ENCODE data around the gene DLG2. TPM values are rescaled to one million over a fixed set of nuclear protein-coding genes. Genes with fewer than 3 reads are reported as not detected.

The DLG2 gene
- total RNA-seq, 1 donor = 1.1 TPM

- DNase-seq (ENCODE audit: low read depth in 2 of 3, low spot score in 2 of 3) = no peak
Observed at GRCh38 chr11:84211896-84212295, 1415.2 kb downstream of the DLG2 start.

DNA sequence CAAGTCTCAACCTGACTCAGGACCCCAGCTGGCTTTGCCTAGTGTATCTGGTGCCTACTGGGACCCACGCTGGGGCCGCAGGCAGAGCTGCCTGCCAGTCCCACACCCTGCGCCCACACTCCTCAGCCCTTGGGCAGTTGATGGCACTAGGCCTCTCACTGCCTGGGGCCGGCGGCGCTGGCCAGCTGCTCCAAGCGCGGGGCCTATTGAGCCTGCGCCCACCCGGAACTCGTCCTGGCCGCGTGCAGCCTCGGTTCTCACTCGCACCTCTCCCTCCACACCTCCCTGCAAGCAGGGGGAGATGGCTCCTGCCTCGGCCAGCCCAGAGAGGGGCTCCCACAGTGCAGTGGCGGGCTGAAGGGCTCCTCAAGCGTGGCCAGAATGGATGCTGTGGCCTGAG lies 1432.4 kb downstream of the DLG2 start:
- no peak for DNase-seq (ENCODE audit: low read depth in 2 of 3, low spot score in 2 of 3)

DNA sequence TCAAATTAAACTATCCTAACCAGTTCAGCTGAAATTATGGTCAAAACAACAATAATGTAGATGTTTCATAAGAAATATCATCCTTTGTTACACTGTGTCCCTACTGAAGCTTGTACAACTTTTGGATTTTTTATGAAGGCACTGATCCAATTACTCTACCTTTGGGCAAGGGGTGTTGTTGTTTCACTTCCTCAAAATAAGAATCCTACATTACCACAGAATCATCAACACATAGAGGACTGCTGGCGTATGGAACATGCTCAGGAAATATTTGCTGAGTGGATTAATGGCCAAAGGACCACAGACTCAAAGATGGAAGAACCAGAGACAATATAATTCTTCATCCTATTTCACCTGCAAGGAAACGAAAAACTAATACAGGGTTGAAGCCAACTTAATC lies 1433.4 kb downstream of the DLG2 start:
- no peak for DNase-seq (ENCODE audit: low read depth in 2 of 3, low spot score in 2 of 3)

GRCh38 chr11:84188521-84188920 lies 1438.6 kb downstream of the DLG2 start:
- DNase-seq (ENCODE audit: low read depth in 2 of 3, low spot score in 2 of 3) = no peak

DNA sequence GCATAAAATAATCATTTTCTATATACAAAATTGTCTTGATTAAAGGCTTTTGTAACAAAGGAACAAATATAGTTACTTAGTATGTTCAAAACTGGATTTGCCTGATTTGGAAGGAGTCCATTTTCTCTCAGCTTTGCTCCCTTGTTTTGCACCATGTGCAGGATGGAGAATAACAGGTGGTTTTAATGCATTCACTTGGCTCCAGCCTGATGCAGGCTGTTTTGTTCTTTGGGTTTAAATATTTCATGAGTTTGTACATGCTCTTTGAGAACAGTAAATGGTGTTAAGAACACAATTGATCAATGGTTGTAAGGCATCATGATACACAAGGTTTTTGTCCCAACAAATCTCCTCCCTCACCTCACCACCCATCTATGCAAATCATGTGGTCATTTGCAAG lies 1454.1 kb downstream of the DLG2 start:
- DNase-seq (ENCODE audit: low read depth in 2 of 3, low spot score in 2 of 3) = no peak

GRCh38 chr11:84165139-84165538 lies 1462.0 kb downstream of the DLG2 start:
- no peak for DNase-seq (ENCODE audit: low read depth in 2 of 3, low spot score in 2 of 3)

- no peak for DNase-seq (ENCODE audit: low read depth in 2 of 3, low spot score in 2 of 3)
Observed at GRCh38 chr11:84164728-84165127, 1462.4 kb downstream of the DLG2 start.

- no peak for DNase-seq (ENCODE audit: low read depth in 2 of 3, low spot score in 2 of 3)
Observed at GRCh38 chr11:84163116-84163515, 1464.0 kb downstream of the DLG2 start.

GRCh38 chr11:84157639-84158038 lies 1469.5 kb downstream of the DLG2 start:
- DNase-seq (ENCODE audit: low read depth in 2 of 3, low spot score in 2 of 3) = no peak

DNA sequence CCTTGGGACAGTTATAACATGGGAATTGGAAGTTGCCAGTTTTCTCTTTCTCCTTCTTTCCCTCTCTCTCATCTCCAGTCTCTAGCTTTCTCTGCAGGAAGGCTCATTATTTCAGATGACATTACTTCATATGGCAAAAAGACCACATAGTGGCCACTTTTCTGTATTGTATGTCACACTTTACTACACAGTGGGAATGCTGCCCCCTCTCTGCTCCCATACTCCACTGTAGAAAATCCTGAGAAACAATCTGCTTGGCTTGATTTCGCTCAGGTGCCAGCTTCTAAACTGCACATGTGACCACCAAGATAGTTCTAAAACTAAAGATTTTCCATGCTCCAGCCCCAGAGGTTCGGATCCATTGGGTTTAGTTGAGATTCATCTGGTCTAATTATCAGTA lies 1480.3 kb downstream of the DLG2 start:
- DNase-seq (ENCODE audit: low read depth in 2 of 3, low spot score in 2 of 3) = no peak

DNA sequence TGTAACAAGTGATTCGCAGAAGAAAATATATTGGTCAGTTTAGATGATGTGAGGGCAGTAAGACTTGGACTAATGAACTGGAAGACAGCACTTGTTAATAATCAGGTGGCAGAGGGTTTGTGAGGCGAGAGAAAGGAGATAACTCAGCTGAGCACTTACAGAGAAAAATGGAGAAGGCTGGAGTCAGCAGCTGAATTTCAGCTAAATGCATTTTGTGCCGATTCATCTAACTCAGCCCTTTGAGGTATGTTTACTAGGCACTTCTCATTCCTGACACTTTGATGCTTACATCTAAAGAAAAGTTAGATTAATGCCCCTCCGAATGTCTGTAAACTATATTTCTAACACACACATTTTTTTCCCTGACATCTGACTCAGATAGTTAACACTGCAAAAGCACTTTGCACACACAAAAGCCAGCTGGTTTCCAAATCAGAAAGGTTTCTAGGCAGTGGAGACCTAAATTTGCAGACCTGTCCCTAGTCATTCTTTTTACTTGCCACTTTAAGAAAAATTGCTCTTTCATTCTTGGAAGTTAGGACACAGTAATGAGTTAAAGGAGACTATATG lies 1481.4 kb downstream of the DLG2 start:
- DNase-seq (ENCODE audit: low read depth in 2 of 3, low spot score in 2 of 3) = no peak

DNA sequence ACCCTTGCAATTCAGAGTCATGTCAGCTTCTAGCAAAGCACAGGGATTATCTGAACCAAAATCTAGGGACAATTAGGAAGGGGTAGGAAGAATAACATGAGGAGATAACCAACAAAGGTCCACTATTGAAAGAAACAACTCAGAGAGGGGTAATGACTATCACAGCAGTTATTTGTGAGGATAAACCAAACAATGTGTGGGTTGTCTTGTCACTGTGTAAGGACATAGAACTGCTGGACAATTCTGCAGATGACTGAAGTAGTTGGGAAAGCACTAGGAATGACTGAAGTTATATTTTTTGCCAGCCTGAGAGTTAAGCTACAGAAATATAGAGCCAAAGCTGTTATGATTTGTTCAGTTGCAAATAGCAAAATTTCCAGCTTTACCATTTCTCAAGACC lies 1482.6 kb downstream of the DLG2 start:
- no peak for DNase-seq (ENCODE audit: low read depth in 2 of 3, low spot score in 2 of 3)

DNA sequence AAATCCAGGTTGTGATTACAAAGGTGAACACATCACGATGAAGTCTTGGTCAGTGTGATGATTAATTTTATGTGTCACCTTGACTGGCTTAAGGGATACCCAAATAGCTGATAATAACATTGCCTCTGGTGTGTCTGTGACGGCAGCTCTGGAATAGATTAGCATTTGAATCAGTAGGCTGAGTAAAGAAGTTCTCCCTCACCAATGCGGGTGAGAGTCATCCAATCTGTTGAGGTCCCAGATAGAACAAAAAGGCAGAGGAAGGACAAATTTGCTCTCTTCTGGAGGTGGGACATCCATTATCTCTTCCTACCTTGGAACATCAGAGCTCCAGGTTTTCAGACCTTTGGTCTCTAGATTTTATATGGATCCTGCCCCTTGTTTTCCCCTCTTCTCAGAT lies 1484.7 kb downstream of the DLG2 start:
- no peak for DNase-seq (ENCODE audit: low read depth in 2 of 3, low spot score in 2 of 3)

DNA sequence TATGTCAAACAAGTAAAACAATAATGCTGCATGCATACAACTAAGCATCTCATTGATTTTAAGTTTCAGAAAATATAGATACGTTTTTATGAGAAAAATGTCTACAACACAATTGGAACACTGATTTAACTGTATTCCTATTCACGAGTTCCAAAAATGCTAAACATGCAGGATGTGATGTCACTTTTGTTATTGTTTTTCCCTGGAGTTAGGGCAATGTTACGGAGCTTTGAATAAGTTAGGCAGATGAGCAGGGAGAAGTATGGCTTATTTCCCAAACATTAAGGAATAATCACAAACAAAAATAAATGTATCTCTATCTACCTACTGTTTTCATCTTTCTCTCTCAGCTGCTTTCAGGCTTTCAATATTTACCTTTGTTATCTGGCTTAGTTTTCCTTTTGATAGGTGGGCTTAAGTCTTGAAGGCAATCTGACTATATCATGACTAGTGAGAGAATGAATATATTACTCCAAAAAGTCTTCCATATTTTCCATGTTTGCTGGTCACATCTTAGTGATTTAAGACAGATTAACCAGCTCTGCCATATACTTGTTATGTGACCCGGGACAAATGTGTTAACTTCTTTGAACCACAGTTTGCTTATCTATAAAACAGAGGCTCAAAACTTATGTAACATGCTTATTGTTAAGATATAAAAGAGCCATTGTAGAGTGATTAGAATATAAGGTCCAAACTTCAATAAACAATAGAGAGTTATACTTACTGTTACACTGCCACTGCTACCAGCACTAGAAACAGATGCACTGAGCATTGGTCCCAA lies 1486.6 kb downstream of the DLG2 start:
- DNase-seq (ENCODE audit: low read depth in 2 of 3, low spot score in 2 of 3) = no peak

GRCh38 chr11:84137960-84138359 lies 1489.2 kb downstream of the DLG2 start:
- no peak for DNase-seq (ENCODE audit: low read depth in 2 of 3, low spot score in 2 of 3)

GRCh38 chr11:84137505-84137904 lies 1489.6 kb downstream of the DLG2 start:
- no peak for DNase-seq (ENCODE audit: low read depth in 2 of 3, low spot score in 2 of 3)

DNA sequence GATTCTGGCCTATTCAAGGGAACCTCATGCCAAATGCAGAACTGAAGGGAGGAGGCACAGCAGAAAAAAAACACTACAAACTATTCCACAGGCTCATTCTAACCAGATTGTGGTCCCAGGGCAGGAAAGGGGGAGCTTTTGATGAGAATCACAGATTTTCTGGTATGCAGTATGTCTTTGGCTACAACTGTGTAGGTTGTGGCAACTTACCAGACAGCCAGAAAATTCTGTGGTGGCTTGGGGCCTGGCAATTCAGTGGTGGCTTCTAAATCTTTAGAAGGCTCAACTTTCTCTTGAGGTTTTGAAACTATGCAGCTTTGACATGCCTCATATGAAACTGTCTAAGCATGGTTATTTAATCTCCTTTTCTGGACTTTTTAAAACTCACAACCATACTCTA lies 1490.2 kb downstream of the DLG2 start:
- no peak for DNase-seq (ENCODE audit: low read depth in 2 of 3, low spot score in 2 of 3)

DNA sequence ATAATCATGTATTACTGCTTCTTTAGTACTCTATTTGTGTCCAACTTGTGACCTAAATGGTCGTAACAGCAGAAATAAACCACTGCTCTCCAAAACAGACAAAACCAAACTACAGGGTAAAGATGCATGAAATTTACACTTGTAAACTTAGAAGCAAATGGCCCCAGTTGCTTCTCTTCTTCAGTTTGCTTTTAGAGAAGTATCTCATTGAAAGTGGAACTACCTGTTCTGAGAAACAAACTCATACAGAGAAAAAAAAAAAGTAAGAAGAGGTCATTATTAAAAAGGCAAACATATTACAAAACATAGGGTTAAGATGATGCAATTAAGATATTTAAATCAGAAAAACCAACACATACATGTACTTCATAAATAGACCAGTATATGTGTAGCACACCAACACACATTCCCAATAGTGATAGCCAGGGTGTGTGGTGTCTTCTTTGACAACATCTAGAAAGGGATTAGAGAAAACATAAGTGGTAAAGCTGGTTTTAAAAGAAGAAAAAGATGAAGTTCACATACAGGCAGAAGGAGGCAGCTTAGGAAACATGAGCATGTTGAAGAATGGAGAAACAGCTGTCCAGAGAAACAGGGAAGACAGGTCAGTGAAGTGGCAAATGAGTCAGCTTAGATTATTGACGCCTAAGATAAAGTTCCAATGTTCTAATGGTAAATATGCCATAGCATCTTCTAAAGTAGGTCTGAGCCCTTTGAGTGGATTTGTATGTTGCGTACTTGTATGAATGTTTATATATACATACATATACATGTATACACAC lies 1496.3 kb downstream of the DLG2 start:
- DNase-seq (ENCODE audit: low read depth in 2 of 3, low spot score in 2 of 3) = no peak

GRCh38 chr11:84129961-84130576 lies 1497.1 kb downstream of the DLG2 start:
- no peak for DNase-seq (ENCODE audit: low read depth in 2 of 3, low spot score in 2 of 3)

GRCh38 chr11:84128840-84129239 lies 1498.3 kb downstream of the DLG2 start:
- no peak for DNase-seq (ENCODE audit: low read depth in 2 of 3, low spot score in 2 of 3)

DNA sequence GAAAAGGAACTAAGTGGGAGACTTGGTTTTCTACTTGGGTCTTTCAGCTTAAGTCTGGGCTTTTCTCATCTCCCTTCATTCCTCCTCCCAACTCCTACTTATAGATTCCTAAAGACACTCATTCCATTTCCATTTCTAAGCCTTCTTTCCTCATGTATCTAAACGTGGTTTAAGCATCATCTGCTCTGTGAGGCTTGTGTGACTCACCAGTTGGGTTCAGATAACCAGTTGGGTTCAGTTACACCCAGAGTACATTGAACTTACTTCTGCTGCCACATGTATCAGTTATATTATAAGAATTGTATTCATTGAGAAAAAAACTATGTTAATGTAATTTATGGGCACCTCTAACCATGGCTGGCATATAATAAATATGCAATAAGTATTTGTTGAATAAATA lies 1509.8 kb downstream of the DLG2 start:
- DNase-seq (ENCODE audit: low read depth in 2 of 3, low spot score in 2 of 3) = no peak
